ENCODE data around the gene CDC42BPA. TPM values are rescaled to one million over a fixed set of nuclear protein-coding genes. Genes with fewer than 3 reads are reported as not detected.

CDC42BPA gene
- polyA plus RNA-seq, 1 donor = 24.3 TPM

DNA sequence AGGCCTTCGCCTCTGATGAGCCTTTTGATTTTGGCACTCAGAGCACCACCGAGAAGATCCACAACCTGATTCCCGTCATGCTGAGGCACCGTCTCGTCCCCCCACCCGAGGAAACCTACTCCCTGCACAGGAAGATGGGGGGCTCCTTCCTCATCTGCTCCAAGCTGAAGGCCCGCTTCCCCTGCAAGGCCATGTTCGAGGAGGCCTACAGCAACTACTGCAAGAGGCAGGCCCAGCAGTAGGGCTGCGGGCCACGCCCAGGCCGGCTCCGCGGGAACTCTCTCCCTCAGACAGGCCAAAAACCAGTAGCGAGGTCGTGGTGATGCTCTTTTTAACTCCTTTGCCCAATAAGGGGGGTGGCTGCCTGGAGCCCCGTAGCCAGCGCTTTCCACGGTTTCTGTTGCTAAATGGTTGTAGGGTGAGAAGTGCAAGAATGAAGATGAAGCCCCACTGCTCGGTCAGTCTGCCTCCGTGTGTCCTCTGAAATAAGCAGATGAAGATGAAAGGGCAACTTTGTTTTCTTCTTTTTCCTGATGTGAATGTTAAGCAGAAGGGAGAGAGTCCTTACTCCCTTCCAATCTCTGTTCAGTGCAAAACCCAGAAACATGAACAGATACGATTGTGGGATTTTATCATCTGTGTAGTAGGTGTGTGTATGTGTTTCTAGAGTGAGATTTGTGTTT is 331.7 kb downstream of the CDC42BPA start:
- WGBS (ENCODE audit: insufficient coverage, low lambda C conversion rate) = no CpG with 5 or more reads among the region's 21 CpGs
- H3K27ac ChIP-seq (ENCODE audit: low read length) = no peak overlapping the region
- peaks cover 51% of the 10 kb centered on the region for H3K36me3 ChIP-seq (ENCODE audit: control insufficient read depth, insufficient read depth, low read length)
- H3K4me1 ChIP-seq (ENCODE audit: control insufficient read depth, insufficient read depth, low read length) = peaks cover 36% of the 10 kb centered on the region
- no peak overlapping the region for H3K4me3 ChIP-seq (ENCODE audit: low read length)
- peaks cover 6% of the 10 kb centered on the region for H3K9me3 ChIP-seq (ENCODE audit: control insufficient read depth, low read depth, low read length)
- no peak for DNase-seq
- H3K27me3 ChIP-seq (ENCODE audit: control insufficient read depth, insufficient read depth, low read length) = no peaks in the 10 kb centered on the region

DNA sequence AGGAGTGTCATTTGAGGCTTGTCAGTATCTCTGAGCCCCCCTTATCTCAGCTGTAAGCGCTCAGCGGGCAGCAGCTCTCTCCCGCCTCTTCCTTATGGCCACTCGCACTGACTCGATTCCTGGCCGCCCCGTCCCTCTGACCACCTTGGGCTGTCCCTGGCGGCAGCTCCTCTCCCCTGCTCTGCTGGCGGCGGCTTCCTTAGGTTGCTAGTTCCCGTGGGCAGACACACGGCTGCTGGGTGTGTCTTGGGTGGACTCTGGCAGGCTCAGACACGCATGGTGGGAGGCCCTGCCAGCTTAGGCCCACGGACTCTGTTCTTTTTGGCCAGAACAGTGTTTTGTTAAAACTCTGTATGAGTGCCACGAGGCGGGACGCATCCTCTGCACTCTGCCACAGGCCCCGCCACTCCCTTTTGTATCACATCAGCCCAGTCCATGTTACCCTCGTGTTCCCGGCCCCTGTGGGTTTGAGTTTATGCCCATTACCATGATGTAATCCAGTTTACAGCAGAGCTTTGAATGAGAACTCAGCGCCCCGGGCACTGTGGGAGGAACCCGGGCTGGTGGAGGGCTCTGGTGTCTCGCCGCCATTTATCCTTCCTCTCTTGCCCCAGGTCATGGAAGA is 332.3 kb downstream of the CDC42BPA start:
- Histone ChIP-seq H3K4me1 (ENCODE audit: control insufficient read depth, insufficient read depth, low read length) (peaks cover 29% of the 10 kb centered on the region), H3K27me3 (ENCODE audit: control insufficient read depth, insufficient read depth, low read length) (no peaks in the 10 kb centered on the region), H3K27ac (ENCODE audit: low read length) (no peak overlapping the region), H3K36me3 (ENCODE audit: control insufficient read depth, insufficient read depth, low read length) (peaks cover 53% of the 10 kb centered on the region), H3K4me3 (ENCODE audit: low read length) (no peak overlapping the region), H3K9me3 (ENCODE audit: control insufficient read depth, low read depth, low read length) (peaks cover 6% of the 10 kb centered on the region)
- no peak for DNase-seq
- WGBS (ENCODE audit: insufficient coverage, low lambda C conversion rate) = no CpG with 5 or more reads among the region's 25 CpGs

DNA sequence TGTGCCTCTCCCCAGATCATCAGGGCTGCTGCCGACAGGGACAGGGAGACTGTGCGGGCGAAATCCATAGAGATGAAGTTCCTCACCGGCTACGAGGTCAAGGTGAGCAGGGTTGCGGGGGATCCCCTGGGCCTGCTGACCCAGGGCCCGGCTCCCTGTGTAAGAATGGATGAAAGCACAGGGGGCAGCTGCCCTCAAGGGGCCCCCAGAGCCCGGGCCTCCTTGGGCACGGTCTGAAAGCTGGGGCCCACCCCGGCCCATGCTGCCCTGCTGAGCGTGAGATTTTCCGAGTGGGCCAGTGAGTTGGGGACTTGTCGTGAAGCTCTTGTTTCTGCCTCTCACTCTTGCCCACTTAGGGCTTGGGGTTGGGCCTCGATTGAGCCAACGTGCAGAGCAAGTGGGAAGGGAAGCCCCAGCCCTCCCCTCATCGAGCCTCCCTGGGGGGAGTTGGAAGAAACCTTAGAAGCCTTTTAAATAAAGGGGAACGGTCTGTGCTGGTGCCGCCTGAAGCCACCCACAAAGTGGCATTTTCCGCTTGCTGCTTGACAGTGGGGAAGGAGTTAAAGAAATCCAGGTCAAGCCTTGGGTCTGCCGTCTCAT is 333.0 kb downstream of the CDC42BPA start:
- Histone ChIP-seq H3K4me3 (ENCODE audit: low read length) (no peak overlapping the region), H3K9me3 (ENCODE audit: control insufficient read depth, low read depth, low read length) (peaks cover 6% of the 10 kb centered on the region), H3K4me1 (ENCODE audit: control insufficient read depth, insufficient read depth, low read length) (peaks cover 25% of the 10 kb centered on the region), H3K27ac (ENCODE audit: low read length) (no peak overlapping the region), H3K27me3 (ENCODE audit: control insufficient read depth, insufficient read depth, low read length) (no peaks in the 10 kb centered on the region), H3K36me3 (ENCODE audit: control insufficient read depth, insufficient read depth, low read length) (peaks cover 58% of the 10 kb centered on the region)
- no peak for DNase-seq
- 92% methylated on average over 2 of the region's 20 CpGs for WGBS (ENCODE audit: insufficient coverage, low lambda C conversion rate)

DNA sequence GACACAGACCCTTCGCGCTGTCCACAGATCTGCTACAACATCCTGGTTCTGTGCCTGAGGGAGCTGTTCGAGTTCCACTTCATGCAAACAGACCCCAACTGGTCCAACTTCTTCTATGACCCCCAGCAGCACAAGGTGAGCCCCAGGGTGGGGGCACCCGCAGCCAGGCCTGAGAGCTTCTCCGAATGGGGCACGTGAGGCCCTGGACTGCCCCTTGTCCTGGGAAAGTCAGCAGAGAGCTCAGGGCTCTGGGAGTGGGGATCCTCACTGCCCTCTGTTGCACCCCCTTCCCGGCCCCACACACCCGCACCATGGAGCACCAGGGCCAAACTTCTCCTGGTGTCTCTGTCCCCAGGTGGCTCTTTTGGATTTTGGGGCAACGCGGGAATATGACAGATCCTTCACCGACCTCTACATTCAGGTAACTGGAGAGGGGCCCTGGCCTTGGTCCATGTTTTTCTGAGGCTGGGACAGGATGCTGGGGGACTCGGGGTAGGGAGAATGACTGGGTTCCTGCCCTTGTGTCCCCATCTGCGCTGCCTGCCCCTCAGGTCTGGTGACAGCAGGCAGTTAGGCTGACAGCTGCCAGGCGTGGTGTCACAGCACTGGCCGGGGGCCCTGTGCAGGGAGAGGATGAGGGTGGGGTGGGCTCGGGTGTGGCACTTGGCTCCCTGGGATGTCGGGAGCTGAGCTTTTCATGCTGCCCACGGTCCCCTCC is 333.6 kb downstream of the CDC42BPA start:
- H3K9me3 ChIP-seq (ENCODE audit: control insufficient read depth, low read depth, low read length) = peaks cover 6% of the 10 kb centered on the region
- H3K4me1 ChIP-seq (ENCODE audit: control insufficient read depth, insufficient read depth, low read length) = peaks cover 21% of the 10 kb centered on the region
- no peaks in the 10 kb centered on the region for H3K27me3 ChIP-seq (ENCODE audit: control insufficient read depth, insufficient read depth, low read length)
- DNase-seq = peak; percentile 28 to 52
- peaks cover 60% of the 10 kb centered on the region for H3K36me3 ChIP-seq (ENCODE audit: control insufficient read depth, insufficient read depth, low read length)
- no peak overlapping the region for H3K27ac ChIP-seq (ENCODE audit: low read length)
- H3K4me3 ChIP-seq (ENCODE audit: low read length) = no peak overlapping the region
- no CpG with 5 or more reads among the region's 18 CpGs for WGBS (ENCODE audit: insufficient coverage, low lambda C conversion rate)

DNA sequence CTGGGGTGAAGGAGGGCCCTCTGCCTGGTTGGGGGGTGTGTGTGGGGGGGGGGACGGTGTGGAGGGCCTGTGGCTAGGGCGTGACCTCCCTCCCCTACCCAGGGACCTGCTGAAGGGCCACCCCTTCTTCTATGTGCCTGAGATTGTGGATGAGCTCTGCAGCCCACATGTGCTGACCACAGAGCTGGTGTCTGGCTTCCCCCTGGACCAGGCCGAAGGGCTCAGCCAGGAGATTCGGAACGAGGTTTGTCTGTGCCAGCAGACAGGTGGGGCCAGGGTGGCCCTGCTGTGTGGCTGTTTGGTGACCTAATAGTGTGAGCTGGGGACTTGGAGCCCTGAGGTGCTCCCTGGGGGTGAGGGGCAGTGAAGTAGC is 334.3 kb downstream of the CDC42BPA start:
- Histone ChIP-seq H3K27ac (ENCODE audit: low read length) (no peak overlapping the region), H3K27me3 (ENCODE audit: control insufficient read depth, insufficient read depth, low read length) (no peaks in the 10 kb centered on the region), H3K4me3 (ENCODE audit: low read length) (no peak overlapping the region), H3K9me3 (ENCODE audit: control insufficient read depth, low read depth, low read length) (peaks cover 6% of the 10 kb centered on the region), H3K36me3 (ENCODE audit: control insufficient read depth, insufficient read depth, low read length) (peaks cover 64% of the 10 kb centered on the region), H3K4me1 (ENCODE audit: control insufficient read depth, insufficient read depth, low read length) (peaks cover 14% of the 10 kb centered on the region)
- no peak for DNase-seq
- WGBS (ENCODE audit: insufficient coverage, low lambda C conversion rate) = no CpG with 5 or more reads among the region's 5 CpGs

DNA sequence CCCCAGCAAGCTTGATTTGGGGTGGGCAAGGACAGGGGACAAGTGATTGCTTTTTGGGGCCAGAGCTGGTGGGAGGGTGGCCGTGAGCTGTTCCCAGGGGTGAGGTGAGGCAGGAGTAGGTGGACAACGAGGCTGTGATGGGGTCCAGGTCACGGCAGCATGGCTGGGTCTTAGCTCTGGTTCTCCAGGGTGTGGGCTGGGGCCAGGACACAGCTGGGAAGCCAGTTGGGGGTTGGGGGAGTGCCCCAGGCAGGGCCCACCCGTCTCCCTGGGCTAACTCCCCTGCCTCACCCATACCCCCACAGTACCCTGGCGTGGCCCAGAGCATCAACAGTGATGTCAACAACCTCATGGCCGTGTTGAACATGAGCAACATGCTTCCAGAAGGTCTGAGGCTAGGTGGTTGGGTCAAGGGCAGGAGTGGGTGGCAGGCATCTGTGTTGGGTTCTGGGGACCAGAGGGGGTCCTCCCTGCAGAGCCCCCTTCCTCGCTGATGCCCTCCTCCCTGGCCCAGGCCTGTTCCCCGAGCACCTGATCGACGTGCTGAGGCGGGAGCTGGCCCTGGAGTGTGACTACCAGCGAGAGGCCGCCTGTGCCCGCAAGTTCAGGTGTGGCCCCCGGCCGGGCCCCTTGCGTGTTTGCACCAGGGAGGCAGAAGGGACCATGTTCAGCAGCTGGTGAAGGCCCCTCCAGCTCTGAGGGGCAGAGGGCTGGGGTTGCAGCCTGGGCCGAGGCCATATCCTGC is 334.9 kb downstream of the CDC42BPA start:
- H3K4me1 ChIP-seq (ENCODE audit: control insufficient read depth, insufficient read depth, low read length) = peaks cover 9% of the 10 kb centered on the region
- peaks cover 69% of the 10 kb centered on the region for H3K36me3 ChIP-seq (ENCODE audit: control insufficient read depth, insufficient read depth, low read length)
- WGBS (ENCODE audit: insufficient coverage, low lambda C conversion rate) = no CpG with 5 or more reads among the region's 18 CpGs
- no peak overlapping the region for H3K27ac ChIP-seq (ENCODE audit: low read length)
- H3K4me3 ChIP-seq (ENCODE audit: low read length) = no peak overlapping the region
- peaks cover 6% of the 10 kb centered on the region for H3K9me3 ChIP-seq (ENCODE audit: control insufficient read depth, low read depth, low read length)
- no peaks in the 10 kb centered on the region for H3K27me3 ChIP-seq (ENCODE audit: control insufficient read depth, insufficient read depth, low read length)
- no peak for DNase-seq

DNA sequence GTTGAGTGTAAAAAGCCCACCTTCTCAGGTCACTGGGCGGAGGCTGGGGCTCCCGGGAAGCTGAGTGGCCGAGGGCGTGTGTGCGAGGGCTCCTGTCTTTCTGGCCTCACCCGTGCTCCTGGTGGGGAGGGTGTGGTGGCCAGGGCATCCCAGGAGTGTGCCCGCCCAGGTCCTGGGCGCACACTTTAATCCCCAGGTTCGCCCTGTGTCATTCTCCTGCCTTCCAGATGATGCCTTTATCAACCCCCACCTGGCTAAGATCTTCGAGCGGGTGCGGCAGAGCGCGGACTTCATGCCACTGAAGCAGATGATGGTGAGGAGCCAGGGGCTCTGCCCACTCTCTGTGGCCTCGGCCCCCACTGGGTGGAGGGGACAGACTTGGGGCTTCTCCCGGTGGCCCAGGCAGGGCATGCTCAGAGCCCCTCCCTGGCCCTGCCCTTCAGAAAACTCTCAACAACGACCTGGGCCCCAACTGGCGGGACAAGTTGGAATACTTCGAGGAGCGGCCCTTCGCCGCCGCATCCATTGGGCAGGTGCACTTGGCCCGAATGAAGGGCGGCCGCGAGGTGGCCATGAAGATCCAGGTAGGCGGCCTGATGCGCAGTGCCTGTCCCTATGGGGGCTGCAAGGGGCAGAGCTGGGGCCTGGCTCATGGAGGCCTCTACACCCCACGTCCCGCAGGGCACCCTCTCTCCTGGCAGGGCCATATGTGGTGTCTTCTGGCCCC is 335.7 kb downstream of the CDC42BPA start:
- WGBS (ENCODE audit: insufficient coverage, low lambda C conversion rate) = no CpG with 5 or more reads among the region's 31 CpGs
- H3K9me3 ChIP-seq (ENCODE audit: control insufficient read depth, low read depth, low read length) = peaks cover 6% of the 10 kb centered on the region
- H3K36me3 ChIP-seq (ENCODE audit: control insufficient read depth, insufficient read depth, low read length) = peaks cover 72% of the 10 kb centered on the region
- H3K27me3 ChIP-seq (ENCODE audit: control insufficient read depth, insufficient read depth, low read length) = no peaks in the 10 kb centered on the region
- H3K27ac ChIP-seq (ENCODE audit: low read length) = no peak overlapping the region
- DNase-seq = no peak
- H3K4me3 ChIP-seq (ENCODE audit: low read length) = no peak overlapping the region
- H3K4me1 ChIP-seq (ENCODE audit: control insufficient read depth, insufficient read depth, low read length) = peaks cover under 1% of the 10 kb centered on the region

DNA sequence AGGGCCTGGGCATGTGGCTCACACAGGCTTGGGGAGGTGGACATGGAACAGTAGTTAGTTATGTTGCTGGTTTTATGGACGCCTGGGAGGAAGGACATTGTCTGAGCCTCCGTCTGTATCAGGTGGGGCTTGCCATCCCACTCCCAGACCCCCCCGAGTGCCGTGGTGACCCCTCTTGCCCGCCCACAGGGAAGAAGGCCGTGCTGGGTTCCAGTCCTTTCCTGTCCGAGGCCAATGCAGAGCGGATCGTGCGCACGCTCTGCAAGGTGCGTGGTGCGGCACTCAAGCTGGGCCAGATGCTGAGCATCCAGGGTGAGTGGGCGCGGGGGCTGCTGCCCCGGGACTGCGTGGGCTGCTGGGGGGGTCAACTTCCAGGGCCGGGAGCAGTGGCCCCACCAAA is 336.5 kb downstream of the CDC42BPA start:
- H3K36me3 ChIP-seq (ENCODE audit: control insufficient read depth, insufficient read depth, low read length) = peaks cover 65% of the 10 kb centered on the region
- H3K9me3 ChIP-seq (ENCODE audit: control insufficient read depth, low read depth, low read length) = peaks cover 6% of the 10 kb centered on the region
- no CpG with 5 or more reads among the region's 18 CpGs for WGBS (ENCODE audit: insufficient coverage, low lambda C conversion rate)
- H3K4me3 ChIP-seq (ENCODE audit: low read length) = no peak overlapping the region
- H3K4me1 ChIP-seq (ENCODE audit: control insufficient read depth, insufficient read depth, low read length) = no peaks in the 10 kb centered on the region
- DNase-seq = no peak
- no peaks in the 10 kb centered on the region for H3K27me3 ChIP-seq (ENCODE audit: control insufficient read depth, insufficient read depth, low read length)
- H3K27ac ChIP-seq (ENCODE audit: low read length) = no peak overlapping the region

DNA sequence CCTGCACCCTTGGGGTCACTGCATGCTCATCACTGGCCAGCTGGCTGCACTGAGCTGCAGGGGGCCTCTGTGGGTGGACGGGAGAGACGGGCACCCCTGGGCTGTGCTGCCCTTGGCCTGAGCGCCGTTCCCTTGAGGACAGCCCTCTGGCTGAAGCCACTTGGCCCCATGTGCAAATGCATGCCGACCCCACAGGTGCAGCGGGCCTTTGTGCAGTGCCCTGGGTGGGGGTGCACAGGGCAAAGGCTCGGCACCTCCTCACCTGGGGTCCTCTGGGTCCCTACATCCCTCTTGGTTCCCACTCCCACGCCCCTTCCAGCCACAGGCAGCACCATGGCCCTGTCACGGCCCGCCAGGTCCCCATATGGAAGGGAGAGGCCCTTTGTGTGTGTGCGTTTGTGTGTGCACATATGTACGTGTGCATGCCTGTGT is 336.9 kb downstream of the CDC42BPA start:
- no peaks in the 10 kb centered on the region for H3K27me3 ChIP-seq (ENCODE audit: control insufficient read depth, insufficient read depth, low read length)
- no peak overlapping the region for H3K27ac ChIP-seq (ENCODE audit: low read length)
- H3K4me1 ChIP-seq (ENCODE audit: control insufficient read depth, insufficient read depth, low read length) = no peaks in the 10 kb centered on the region
- peaks cover 60% of the 10 kb centered on the region for H3K36me3 ChIP-seq (ENCODE audit: control insufficient read depth, insufficient read depth, low read length)
- H3K4me3 ChIP-seq (ENCODE audit: low read length) = no peak overlapping the region
- DNase-seq = no peak
- WGBS (ENCODE audit: insufficient coverage, low lambda C conversion rate) = no CpG with 5 or more reads among the region's 12 CpGs
- peaks cover 6% of the 10 kb centered on the region for H3K9me3 ChIP-seq (ENCODE audit: control insufficient read depth, low read depth, low read length)
